ENCODE results near the gene CPOX.
"Not testable (repeated sequence)": the region's sequence is repeated elsewhere in the genome, so short reads cannot be mapped to it uniquely, and the experiment has no call there.

Gene CPOX

DNA sequence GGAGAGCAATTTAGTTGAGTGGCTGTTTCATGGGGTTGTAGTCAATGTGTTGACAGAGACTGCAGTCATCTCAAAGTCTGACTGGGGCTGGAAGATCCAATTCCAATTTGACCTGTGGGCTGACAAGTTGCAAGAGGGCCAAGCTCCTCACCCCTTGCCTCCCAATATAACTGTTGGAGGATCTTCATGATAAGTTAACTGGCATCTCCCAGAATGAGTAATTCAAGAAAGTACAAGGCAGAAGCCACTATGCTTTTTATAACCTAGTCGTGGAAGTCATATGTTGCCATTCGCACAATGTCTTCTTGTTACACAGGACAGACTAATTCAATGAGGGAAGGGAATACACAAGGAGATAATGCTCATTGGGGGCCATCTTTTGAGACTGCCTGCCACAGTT, 32.5 kb downstream of the CPOX start:
- no peak for DNase-seq

- not testable (repeated sequence) for DNase-seq
These were observed 33.6 kb downstream of the CPOX start for GRCh38 chr3:98559769-98560168.

GRCh38 chr3:98558100-98558827, 35.1 kb downstream of the CPOX start:
- DNase-seq, result no peak

- DNase-seq, result no peak
These were observed 35.9 kb downstream of the CPOX start for GRCh38 chr3:98557324-98558010.

GRCh38 chr3:98556164-98557130, 37.0 kb downstream of the CPOX start:
- DNase-seq, result no peak

GRCh38 chr3:98555025-98555379, 38.4 kb downstream of the CPOX start:
- DNase-seq, result no peak

GRCh38 chr3:98554580-98554979, 38.8 kb downstream of the CPOX start:
- DNase-seq, result no peak

DNA sequence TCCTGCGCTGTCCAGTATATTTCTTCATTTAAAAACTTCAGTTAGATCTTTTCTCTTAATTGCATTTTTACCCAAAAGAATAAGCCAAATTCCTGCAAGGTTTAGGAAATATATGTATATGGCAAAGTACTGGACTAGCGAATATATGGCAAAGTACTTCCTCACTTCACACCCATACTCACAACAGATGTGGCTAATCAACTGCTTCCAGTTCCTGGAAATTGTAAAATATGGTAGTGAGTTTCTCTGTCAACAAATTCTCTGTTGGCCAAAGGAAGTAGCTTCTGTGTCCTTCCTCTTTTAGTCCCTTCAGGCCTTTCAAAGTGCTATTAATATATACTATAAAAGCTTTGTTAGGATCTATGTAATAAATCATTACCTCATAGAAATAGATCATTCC, 39.7 kb downstream of the CPOX start:
- DNase-seq, result no peak

DNA sequence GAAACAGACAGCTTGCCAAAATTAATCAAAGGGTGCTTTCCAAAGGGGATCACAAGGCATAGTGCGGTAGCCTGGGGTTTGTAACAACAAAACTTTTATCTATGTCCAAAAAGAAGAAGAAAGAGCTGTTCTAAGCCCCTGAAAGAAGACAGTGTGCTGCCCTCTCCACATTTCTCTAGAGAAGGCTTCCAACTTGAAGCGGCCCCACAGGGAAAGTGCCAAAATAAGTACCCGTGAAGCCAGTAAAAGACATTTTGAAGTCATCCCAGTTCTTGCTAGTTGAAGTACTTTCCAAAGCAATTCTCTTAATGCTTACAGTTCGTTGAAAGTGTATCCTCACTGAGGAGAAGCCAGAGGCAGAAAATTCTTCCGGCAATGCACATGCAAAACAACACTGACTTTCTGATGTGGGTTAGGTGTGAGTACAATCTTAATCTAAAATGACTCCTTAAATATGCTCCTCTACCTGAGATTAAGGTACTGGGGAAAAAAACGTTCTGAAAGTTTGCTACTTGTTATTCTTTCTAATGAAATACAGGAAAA, 40.3 kb downstream of the CPOX start:
- DNase-seq, result no peak

DNA sequence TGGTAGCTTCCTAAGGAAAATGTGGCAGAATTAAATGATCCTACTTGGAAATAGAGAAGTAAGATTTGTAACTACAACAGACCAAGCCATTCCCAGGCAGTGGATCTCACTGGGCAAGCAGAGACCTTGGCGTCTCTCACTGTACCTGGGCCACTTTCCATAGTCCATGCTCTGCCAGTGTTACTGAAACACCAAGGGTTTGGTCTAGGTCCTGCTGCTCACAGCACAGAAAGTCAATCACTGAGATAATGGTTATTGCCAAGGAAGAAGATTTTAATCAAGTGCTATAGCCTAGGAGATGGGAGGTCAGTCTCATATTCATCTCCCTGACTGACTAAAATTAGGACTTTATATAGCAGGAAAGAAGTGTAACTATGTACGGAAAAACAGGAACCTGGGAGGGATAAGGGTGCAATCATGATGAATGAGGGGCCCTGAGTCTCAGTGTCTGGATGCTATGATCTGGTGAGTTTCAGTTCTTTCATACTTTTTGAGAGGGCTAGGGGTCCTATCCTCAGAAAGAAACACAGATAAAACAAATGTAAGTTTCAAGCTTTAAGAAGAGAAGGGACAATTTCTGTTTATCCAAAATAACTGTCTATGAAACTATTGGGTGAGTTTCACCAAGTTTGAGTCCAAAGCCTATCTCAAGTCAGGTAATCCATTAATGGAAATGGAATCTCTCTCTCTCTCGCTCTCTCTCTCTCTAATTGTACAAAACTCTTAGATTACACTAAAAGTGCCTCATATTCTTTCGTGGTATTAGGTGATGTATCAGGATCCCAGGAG, 41.0 kb downstream of the CPOX start:
- no peak for DNase-seq

DNA sequence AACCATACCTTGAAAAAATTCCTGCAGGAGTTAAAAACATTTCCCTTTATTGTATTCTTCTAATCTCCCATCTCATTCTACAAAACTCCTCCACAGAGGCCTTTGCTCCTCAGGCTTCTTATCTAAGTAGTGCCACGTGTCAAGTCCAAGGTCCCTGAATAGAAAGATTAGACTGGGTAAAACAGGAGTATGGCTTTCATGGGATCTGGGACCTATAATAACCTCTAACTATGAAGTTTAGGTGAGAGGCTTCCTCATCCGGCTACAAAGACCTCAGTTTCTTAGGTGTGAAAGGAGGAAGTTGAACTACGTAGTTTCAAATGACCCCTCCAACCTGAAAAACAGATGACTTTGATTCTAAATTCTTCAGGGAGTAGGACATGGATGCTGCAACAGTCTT, 41.7 kb downstream of the CPOX start:
- DNase-seq, result no peak

DNA sequence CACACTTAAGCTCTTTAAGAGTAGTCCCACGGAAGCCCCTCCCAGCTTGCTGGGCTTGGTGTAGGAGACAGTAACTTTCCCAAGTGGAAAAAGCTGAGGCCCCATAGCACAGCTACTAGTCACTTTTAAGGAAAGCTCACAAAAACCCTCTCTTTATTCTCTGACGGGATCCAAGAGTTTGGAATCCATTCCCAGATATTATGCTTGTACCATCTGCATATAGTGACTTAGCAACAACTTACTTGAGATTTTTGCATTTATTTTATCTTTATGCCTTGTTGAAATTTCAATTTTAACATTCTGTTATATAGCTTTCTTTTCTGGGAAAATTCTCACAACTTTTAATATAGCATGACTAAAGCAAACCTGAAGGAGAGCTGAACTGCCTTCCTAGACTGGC, 42.2 kb downstream of the CPOX start:
- no peak for DNase-seq

- no peak for DNase-seq
These were observed 42.6 kb downstream of the CPOX start for GRCh38 chr3:98550833-98551232.

GRCh38 chr3:98548544-98548943, 44.9 kb downstream of the CPOX start:
- DNase-seq, result no peak

- DNase-seq, result no peak
These were observed 47.5 kb downstream of the CPOX start for GRCh38 chr3:98545940-98546339.

DNA sequence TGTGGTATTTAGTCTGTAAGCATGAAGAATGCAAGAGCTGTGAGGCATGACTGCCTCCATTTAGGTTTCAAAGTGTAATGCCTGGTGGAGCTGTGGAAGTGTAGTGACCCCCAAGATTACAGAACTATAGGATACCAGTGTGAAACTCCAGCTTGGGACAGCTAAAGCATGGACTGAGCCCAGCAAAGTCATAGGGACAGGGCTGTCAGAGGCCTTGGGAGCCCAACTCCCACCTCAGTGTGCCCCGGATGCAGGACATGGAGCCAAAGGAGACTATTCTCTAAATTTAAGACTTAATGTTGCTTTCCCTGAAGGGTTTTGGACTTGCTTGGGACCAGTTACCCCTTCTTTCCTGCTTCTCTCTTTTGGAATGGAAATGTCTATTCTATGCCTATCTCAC, 50.8 kb downstream of the CPOX start:
- no peak for DNase-seq

DNA sequence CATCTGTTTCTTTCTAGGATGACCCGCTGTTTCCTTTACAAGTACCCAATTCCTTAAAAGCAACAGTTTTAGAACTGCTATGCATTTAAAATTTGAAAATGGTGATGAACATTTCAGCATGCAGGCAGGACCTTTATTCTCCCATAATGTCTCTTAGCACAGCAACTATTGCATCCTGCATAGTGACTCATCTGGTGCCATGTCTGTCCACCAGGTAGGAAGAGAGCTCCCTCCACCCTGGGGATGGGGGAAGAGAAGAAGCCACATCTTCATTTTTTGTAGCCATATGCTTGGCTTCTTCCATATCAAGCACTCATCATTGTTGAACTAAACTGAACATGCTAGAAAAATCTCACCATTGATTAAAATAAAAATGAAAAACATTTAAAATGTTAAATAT, 51.7 kb downstream of the CPOX start:
- DNase-seq, result no peak

- no peak for DNase-seq
These were observed 53.1 kb downstream of the CPOX start for GRCh38 chr3:98540346-98540745.

GRCh38 chr3:98536456-98537017, 56.9 kb downstream of the CPOX start:
- no peak for DNase-seq

GRCh38 chr3:98534734-98535133, 58.7 kb downstream of the CPOX start:
- DNase-seq, result no peak

GRCh38 chr3:98534168-98534567, 59.2 kb downstream of the CPOX start:
- no peak for DNase-seq
